NB4 (cell line): ENCODE measurements around the gene KRT72.

Source experiments
- CTCF ChIP-seq: IDR thresholded peaks from one replicate; pipeline ENCODE4 v1.5.1; 2012; ENCODE audit warnings: low read depth, low read length
- MAX ChIP-seq: IDR thresholded peaks from 2 replicates; pipeline ENCODE4 v1.6.1; 2011; ENCODE audit warnings: low read depth, low read length
- MYC ChIP-seq: IDR thresholded peaks from 2 replicates; pipeline ENCODE4 v1.6.1; 2011; ENCODE audit warnings: low read depth, low read length
- POLR2A ChIP-seq: IDR thresholded peaks from 2 replicates; pipeline ENCODE4 v1.6.1; 2011; ENCODE audit warnings: mild to moderate bottlenecking; ENCODE audit not compliant: insufficient read length; ENCODE audit errors: extremely low read depth

- TF ChIP-seq CTCF (no peak), POLR2A (no peak), MAX (no peak), MYC (no peak)
Observed at GRCh38 chr12:52600941-52601481, at the start of gene KRT72.
